AG10803 (cell line): ENCODE measurements around the gene TMEM86B.
"Not testable (repeated sequence)": the region's sequence is repeated elsewhere in the genome, so short reads cannot be mapped to it uniquely, and the experiment has no call there.

Source experiments
- DNase-seq: peaks from one replicate; pipeline ENCODE4 v3.0.0; 2010; ENCODE audit warnings: low read depth
- H3K4me3 ChIP-seq: 2 replicates; pipeline ENCODE4 v1.5.1; 2011; ENCODE audit warnings: mild to moderate bottlenecking, low read length, control low read depth
- CTCF ChIP-seq: conservative IDR thresholded peaks from 2 replicates; pipeline ENCODE4 v1.5.1; 2011; ENCODE audit warnings: mild to moderate bottlenecking, low read length, control low read depth, inconsistent platforms

The TMEM86B gene

GRCh38 chr19:55225415-55225958, 3.1 kb downstream of the TMEM86B start:
- TF ChIP-seq CTCF: no peak
- H3K4me3 ChIP-seq: no peak overlapping the region
- no peak for DNase-seq

GRCh38 chr19:55224679-55225414, 3.7 kb downstream of the TMEM86B start:
- not testable (repeated sequence) for H3K4me3 ChIP-seq, DNase-seq

- H3K4me3 ChIP-seq: no peak overlapping the region
- DNase-seq: no peak
- TF ChIP-seq CTCF: no peak
These were observed 4.4 kb downstream of the TMEM86B start for GRCh38 chr19:55224038-55224665.

GRCh38 chr19:55223291-55224037, 5.1 kb downstream of the TMEM86B start:
- no peak for TF ChIP-seq CTCF
- DNase-seq: no peak
- H3K4me3 ChIP-seq: no peak overlapping the region

GRCh38 chr19:55220525-55220924, 8.0 kb downstream of the TMEM86B start:
- DNase-seq: no peak
- no peak for TF ChIP-seq CTCF
- no peak overlapping the region for H3K4me3 ChIP-seq

- peak; percentile 99 for DNase-seq
- TF ChIP-seq CTCF: no peak
- peak overlapping the region; percentile 67 for H3K4me3 ChIP-seq
These were observed 11.9 kb downstream of the TMEM86B start for GRCh38 chr19:55216461-55217198.

GRCh38 chr19:55213547-55213946, 15.0 kb downstream of the TMEM86B start:
- H3K4me3 ChIP-seq: no peak overlapping the region
- TF ChIP-seq CTCF: no peak
- DNase-seq: no peak
